HG03521 (cell line): ENCODE measurements around the gene GALNT5.
A peak's percentile ranks its signal among the peaks of the same experiment; 100 is the strongest.
"Not testable (repeated sequence)": the region's sequence is repeated elsewhere in the genome, so short reads cannot be mapped to it uniquely, and the experiment has no call there.

ENCODE experiments used
- ATAC-seq: cut with Tn5 transposase; IDR thresholded peaks from one replicate; pipeline ENCODE4 v1.9.1; 2021; ENCODE audit warnings: mild to moderate bottlenecking, moderate library complexity; ENCODE audit not compliant: unreplicated experiment

The GALNT5 gene

GRCh38 chr2:157250836-157251235, 6.7 kb upstream of the GALNT5 start:
- ATAC-seq = no peak

GRCh38 chr2:157251932-157252331, 5.6 kb upstream of the GALNT5 start:
- ATAC-seq = no peak

DNA sequence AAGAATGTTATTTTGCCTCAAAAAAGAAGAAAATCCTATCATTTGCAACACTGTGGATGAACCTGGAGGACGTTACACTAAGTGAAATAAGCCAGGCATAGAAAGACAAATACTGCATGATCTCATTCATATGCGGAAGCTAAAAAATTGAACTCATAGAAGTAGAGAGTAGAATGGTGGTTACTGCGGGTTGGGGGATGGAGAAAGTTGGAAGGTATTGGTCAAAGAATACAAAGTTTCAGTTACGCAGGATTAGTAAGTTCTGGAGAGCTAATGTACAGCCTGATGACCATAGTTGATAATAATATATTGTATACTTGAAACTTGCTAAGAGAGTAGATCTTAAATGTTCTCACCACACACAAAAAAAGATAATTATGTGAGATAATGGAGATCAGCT, 5.0 kb upstream of the GALNT5 start:
- no peak for ATAC-seq

DNA sequence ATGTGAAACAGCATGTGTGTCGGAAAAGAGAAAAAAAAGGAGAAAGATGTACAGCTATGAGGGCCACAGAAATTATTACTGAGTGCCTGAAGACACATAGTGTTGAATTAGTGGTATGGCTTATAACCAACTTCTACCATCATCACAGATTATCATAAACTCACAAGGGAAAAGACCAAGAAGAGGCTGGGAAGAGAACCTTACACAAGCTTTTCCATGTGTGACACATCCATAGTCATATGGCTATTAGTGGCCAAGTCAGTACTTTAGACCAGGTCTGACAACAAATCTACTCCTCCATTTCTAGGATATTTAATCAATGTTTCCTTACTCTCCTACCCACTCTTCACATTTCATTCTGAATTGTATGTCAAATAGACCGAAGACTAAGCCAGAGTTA, 3.5 kb upstream of the GALNT5 start:
- ATAC-seq = no peak

DNA sequence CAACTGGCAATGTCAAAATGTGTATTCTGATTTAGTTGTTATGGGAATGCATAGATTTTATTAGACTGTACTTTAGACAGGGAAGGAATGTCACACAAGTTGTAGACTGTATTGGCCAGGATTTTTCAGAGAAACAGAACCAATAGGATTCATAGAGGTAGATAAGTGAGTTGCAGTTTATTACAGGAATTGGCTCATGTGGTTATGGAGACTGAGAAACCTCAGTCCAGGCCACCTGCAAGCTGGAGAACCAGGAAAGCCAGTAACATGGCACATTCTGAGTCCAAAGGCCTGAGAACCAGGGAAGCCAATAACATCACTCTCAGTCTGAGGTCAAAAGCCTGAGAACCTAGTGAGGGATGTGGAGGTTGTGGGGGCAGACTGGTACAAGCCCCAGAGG, 1.8 kb upstream of the GALNT5 start:
- no peak for ATAC-seq

DNA sequence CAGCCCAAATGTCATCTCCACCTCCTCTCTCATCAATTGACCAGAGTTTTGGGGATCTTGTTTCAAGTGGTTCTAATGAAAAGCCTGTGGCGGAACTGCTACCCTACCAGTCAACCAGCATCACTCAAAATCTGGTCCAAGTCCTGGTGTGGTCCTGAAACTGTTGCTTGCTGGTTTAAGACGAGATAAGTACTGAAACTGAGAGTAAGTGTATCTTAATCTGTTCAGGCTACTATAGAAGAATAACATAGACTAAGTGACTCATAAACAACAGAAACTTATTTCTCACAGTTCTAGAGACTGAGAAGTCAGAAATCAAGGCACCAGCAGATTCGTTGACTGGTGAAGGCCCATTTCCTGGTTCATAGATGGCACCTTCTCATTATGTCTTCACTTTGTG, 879 bp upstream of the GALNT5 start:
- peak; percentile 98 for ATAC-seq

DNA sequence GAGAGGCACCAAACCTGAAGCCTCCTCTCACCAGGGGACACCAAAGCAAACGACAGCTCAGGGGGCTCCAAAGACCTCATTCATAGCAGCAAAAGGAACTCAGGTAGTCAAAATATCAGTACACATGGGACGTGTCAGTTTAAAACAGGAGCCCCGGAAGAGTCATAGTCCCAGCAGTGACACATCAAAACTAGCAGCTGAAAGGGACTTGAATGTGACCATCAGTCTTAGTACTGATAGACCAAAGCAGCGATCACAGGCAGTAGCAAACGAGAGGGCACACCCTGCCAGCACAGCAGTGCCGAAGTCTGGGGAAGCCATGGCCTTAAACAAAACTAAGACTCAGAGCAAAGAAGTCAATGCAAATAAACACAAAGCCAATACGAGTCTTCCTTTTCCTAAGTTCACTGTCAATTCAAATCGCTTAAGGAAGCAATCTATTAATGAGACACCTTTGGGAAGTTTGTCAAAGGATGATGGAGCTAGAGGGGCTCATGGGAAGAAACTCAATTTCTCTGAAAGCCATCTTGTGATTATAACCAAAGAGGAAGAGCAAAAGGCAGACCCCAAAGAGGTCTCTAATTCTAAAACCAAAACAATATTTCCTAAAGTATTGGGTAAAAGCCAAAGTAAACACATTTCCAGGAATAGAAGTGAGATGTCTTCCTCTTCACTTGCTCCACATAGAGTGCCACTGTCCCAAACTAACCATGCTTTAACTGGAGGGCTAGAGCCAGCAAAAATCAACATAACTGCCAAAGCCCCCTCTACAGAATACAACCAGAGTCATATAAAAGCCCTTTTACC, 1.2 kb downstream of the GALNT5 start:
- no peak for ATAC-seq

- no peak for ATAC-seq
Measured at GRCh38 chr2:157259386-157259785, 1.9 kb downstream of the GALNT5 start.

GRCh38 chr2:157259960-157260359, 2.5 kb downstream of the GALNT5 start:
- ATAC-seq = no peak

GRCh38 chr2:157260533-157261198, 3.2 kb downstream of the GALNT5 start:
- no peak for ATAC-seq

- ATAC-seq = no peak
Measured at GRCh38 chr2:157261199-157261782, 3.8 kb downstream of the GALNT5 start.

DNA sequence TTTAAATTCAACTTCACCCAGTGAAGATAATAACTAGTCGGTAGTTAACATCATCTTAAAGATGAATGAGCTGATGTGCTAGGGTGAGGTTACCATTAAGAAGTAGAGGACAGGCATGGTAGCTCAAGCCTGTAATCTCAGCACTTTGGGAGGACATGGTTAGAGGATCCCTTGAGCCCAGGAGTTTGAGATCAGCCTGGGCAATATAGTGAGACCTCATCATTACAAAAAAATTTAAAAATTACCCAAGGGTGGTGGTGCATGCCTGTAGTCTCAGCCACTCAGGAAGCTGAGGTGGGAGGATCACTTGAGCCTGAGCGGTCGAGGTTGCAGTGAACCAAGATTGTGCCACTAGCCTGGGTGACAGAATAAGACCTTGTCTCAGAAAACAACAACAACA, 4.7 kb downstream of the GALNT5 start:
- ATAC-seq = no peak

DNA sequence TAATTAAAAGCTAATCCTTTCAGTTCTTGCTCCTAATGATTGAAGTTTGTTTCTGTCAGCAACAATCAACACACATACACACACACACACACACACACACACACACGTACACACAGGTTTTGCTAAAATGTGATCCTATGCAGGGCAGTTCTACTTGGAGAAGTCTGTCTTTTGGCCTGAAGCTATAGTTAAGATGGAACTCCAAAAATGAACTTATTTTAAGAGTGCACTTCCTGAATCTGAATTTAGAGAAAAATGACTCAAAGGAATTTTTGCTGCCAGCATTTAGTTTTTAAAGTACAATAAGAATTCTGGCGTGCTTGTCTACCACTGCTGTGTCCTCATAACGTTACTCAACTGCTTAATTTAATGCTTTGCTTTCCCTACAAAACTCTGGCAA, 6.6 kb downstream of the GALNT5 start:
- no peak for ATAC-seq

- no peak for ATAC-seq
Measured at GRCh38 chr2:157265825-157266224, 8.3 kb downstream of the GALNT5 start.

GRCh38 chr2:157267476-157267875, 10.0 kb downstream of the GALNT5 start:
- ATAC-seq = no peak

GRCh38 chr2:157269060-157269459, 11.6 kb downstream of the GALNT5 start:
- ATAC-seq = no peak

DNA sequence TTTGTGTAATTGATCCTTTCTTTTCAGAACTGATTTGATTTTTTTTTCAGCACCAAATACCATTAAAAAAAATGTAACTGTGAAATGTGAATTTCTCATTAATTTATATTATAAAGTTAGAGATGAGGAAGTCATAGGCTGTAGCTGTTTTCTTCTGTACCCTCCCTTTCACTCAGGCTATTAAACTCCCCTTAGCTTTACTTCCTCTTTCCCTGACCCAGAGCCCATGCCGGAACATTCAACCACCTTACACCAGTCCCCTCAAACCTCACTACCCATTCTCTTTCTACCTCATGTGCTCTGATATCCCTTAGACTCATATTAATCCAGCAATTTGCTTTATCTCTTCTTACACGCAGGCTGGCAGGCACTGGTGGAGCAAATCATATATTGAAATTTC, 12.4 kb downstream of the GALNT5 start:
- no peak for ATAC-seq

DNA sequence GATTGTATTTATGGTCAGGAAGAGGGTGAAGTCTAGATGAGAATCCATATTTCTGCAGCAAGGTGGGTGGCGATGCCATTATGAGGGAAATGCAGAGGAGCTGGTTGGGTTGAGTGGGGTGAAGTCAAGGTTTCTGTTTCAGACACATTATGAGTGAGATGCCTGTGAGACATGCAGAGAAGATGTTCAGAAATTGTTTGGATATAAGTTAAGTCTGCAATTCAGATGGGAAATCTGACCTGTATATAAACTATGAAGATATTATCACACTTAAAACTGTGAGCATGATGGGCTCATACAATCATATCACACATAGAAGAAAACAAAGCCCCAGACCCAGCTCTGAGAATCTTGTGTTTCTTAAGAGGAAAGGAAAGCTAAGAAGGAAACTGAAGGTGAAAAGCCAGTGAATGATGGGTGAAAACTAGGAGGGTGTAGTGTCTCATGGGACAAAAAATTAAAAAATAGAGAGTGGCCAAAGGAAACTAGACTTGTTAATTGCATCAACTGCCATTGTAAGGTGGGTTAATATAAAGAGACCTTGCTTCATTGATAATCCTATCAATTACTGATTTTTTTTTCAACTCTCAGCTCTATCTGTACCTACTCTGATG, 14.2 kb downstream of the GALNT5 start:
- no peak for ATAC-seq

- ATAC-seq = not testable (repeated sequence)
Measured at GRCh38 chr2:157279311-157279710, 21.8 kb downstream of the GALNT5 start.

GRCh38 chr2:157281316-157281715, 23.8 kb downstream of the GALNT5 start:
- ATAC-seq = no peak

DNA sequence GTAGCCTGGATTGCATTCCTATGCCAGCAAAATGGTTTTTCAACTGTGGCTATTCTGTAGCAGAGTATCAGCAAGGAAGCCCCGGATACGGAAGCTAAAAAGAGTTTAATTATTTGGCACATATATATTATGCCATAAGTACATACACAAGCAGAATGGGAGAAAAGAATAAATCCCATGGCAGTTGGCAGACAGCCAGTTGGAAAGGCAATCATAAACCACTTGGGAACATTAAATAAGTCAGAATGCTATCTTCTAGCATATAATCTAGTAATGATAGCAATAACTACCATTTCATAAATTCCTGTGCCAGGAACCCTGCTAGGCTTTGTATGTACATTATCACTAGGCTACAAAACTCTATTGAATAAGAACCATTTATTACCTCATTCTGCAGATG, 26.0 kb downstream of the GALNT5 start:
- ATAC-seq = no peak

- no peak for ATAC-seq
Measured at GRCh38 chr2:157287160-157287559, 29.7 kb downstream of the GALNT5 start.
